Vagina (tissue), 2 donors: ENCODE data around the gene ELOVL5.

Source experiments
- CTCF ChIP-seq, 3 experiments: fragments of 450-650 bp in 2 of 3; fragments of 200-600 bp in 1 of 3; sonication (generic) in 1 of 3; IDR thresholded peaks; one replicate each; pipeline ENCODE4 v1.5.1; 2017 to 2019; ENCODE audit warnings: antibody characterized with exemption in 3 of 3, mild to moderate bottlenecking in 2 of 3, moderate library complexity in 2 of 3
- POLR2A ChIP-seq, 2 donors: fragments of 450-650 bp; IDR thresholded peaks; one replicate each; pipeline ENCODE4 v1.6.1; 2017; ENCODE audit warnings: antibody characterized with exemption in 2 of 2, mild to moderate bottlenecking in 2 of 2, moderate library complexity in 2 of 2
- POLR2AphosphoS5 ChIP-seq, 2 donors: sonication (generic); formaldehyde crosslinking; IDR thresholded peaks; one replicate each; pipeline ENCODE4 v1.9.0; 2017; ENCODE audit warnings: antibody characterized with exemption in 2 of 2, mild to moderate bottlenecking in 2 of 2, low read depth in 1 of 2; ENCODE audit not compliant: insufficient read depth in 1 of 2

GRCh38 chr6:53359095-53359842 lies 10.5 kb upstream of the ELOVL5 start:
- TF ChIP-seq CTCF (IDR thresholded peaks at IDR 0.05) (no peak), POLR2A (IDR thresholded peaks at IDR 0.05) (peak; percentile 62 to 72), POLR2AphosphoS5 (IDR thresholded peaks at IDR 0.05; ENCODE audit: insufficient read depth in 1 of 2, low read depth in 1 of 2) (peak; percentile 19 to 97)
